ENCODE data around the gene SLC24A3.

Gene SLC24A3

GRCh38 chr20:19397226-19397625 lies 184.8 kb downstream of the SLC24A3 start:
- DNase-seq: no peak

DNA sequence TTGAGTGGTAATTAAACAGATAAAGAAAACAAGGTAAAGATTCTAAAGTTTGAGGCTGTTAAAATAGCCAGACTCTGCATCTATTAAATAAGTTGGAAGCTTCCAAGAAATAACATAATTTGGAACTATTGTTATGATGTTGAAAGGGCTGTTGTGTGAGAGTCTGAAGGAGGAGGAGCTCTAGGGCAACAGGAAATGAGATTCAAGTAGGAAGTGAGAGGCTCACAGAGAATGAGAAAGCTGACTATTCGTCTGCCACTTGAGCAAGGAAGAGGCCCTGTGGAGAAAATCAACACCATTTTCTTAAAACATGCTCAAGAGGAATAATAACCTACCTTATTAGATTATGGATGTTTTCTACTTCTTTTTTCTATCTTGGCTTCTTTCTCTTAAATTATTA lies 185.2 kb downstream of the SLC24A3 start:
- no peak for DNase-seq

DNA sequence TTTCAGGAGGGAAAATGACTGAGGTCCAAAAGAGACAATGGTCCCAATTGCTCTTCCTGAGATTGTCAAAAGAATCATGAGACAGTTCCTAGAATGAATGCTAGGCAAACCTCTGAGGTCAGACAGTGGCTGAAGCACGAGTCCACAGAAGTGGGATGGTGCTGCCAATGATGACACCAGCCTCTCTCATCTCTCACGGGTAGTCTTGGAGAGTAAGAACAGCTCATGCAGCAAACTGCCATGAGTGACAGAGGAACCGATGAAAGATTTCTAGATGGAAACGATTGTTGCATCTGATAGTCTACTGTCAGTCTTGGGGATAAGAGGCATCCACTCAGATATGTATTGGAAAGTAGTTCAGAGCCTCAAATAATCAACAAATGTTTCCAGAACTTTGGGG lies 188.7 kb downstream of the SLC24A3 start:
- DNase-seq: no peak

DNA sequence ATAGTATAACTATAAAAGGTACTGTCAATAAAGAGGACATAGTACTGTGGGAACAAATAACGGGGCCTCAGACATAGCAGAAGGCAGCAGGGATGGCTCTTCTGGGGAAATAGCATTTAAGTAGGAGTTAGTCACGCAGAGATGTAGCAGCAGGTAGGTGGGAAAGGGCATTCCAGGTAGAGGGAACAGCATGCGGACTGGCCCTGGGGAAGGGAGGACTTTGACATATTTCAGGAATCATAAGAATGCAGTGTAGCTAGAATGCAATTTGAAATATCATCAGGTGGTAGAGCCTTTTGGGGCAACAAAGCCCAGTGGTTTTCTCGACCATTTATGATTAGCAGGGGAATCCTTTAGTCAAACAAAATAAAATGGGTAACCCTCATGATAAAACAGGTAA lies 191.1 kb downstream of the SLC24A3 start:
- DNase-seq: no peak

GRCh38 chr20:19404826-19405225 lies 192.4 kb downstream of the SLC24A3 start:
- DNase-seq: no peak

- DNase-seq: no peak
Observed at GRCh38 chr20:19405958-19406357, 193.5 kb downstream of the SLC24A3 start.

DNA sequence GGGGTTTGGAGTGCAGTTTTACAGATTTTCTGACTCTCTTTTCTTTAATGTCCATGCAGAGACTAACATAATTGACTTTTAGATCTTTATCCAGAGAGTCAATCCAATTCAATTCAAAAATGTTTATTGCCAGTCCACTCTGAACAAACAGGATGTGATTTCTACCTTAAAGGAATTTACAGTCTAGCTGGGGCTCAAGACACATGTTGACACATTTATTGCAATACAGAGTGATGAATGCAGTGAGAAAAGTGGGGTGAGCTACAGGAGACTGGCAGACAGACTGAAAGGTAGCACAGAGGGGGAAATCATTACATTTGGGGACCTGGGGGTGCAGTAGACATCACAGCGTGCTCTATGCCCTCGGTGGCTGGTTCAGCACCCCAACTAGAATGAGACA lies 193.9 kb downstream of the SLC24A3 start:
- no peak for DNase-seq

- no peak for DNase-seq
Observed at GRCh38 chr20:19407196-19407595, 194.8 kb downstream of the SLC24A3 start.

GRCh38 chr20:19407736-19408135 lies 195.3 kb downstream of the SLC24A3 start:
- peak; percentile 0 for DNase-seq

GRCh38 chr20:19408971-19409370 lies 196.5 kb downstream of the SLC24A3 start:
- no peak for DNase-seq

GRCh38 chr20:19411811-19412210 lies 199.4 kb downstream of the SLC24A3 start:
- DNase-seq: no peak

DNA sequence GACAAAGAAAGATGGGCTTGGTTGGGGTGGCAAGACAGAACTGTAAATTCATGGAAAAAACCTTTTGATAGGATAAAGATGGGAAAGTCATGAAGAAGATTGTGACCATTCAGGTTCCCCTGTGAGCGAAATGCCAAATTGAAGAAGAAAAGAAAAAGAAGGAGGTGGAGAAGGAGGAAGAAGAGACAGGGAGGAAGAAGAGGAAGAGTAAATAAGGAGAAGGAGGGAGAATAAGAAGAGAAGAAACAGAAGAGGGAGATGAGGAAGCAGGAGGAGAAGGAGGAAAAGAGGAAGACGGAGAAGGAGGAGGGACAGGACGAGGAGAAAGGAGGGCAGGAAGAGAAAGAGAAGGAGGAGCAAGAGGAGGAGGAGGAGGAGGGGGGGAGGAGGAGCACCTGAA lies 199.8 kb downstream of the SLC24A3 start:
- DNase-seq: no peak

- DNase-seq: no peak
Observed at GRCh38 chr20:19414600-19414999, 202.2 kb downstream of the SLC24A3 start.

GRCh38 chr20:19415786-19416185 lies 203.3 kb downstream of the SLC24A3 start:
- DNase-seq: no peak

DNA sequence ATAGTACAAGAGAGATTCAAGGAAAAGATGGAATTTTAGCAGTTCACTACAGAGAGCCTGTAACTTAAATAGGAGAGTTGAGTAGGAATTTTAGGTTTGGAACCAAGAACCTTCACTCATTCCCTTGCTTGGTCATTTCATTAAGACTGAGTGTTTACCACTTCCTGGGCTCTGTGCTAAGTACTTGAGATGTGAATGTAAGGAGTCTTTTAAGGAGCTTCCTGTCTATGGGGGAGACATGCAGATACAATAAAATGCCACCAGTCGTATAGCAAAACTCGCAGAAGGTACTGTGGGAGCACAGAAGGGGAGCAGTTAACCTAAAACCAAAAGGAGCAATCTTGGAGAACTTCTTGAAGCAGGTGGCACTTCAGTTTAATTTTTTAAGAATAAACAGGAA lies 204.2 kb downstream of the SLC24A3 start:
- no peak for DNase-seq

GRCh38 chr20:19419396-19419795 lies 207.0 kb downstream of the SLC24A3 start:
- no peak for DNase-seq

GRCh38 chr20:19423097-19423899 lies 210.9 kb downstream of the SLC24A3 start:
- DNase-seq: no peak

DNA sequence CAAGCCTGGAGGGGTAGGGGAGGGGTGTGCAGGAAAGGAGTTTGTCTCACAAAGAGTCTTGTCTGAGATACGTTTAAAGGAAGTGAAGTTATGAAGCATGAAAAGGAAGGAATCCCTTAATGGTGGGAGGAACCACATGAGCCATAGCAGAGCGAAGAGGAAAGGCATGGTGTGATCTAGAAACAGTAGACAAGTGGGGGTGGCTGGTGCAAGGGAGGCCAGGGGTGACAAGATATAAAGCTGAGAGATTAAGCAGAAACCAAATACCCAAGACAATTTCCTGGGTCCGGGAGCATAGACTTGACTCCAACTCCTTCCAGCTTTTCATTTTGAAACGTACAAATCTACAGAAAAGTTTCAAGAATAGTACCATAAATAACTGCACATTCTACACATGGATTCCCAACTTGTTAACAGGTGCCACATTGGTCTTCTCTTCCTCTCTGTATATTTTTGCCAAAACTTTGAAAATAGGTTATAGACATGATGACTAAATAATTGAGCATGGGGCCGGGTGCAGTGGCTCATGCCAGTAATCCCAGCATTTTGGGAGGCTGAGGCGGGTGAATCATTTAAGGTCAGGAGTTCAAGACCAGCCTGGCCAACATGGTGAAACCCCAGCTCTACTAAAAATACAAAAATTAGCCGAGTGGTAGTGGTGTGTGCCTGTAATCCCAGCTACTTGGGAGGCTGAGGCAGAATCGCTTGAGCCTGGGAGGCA lies 211.6 kb downstream of the SLC24A3 start:
- DNase-seq: no peak

- DNase-seq: no peak
Observed at GRCh38 chr20:19426356-19426755, 213.9 kb downstream of the SLC24A3 start.

DNA sequence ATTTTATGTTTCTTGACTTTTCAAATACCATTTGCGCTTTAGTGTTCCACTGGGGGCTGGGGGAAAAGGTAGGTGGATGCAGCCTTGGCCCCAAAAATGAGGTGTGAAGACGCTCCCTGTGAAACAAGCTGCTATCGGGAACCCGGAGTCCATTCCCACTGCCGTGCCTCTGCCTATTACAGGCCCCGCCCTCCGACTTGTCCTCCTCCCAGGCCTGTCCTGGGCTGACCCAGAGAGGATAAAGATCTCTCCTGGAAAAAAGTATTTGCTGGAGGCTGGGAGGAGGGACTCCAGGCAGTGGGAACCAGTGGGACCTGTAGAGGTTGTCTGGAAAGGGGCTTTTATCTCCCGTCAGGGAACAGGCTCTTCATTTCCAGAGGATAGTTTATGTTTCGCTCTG lies 215.0 kb downstream of the SLC24A3 start:
- DNase-seq: no peak

GRCh38 chr20:19427913-19428312 lies 215.5 kb downstream of the SLC24A3 start:
- no peak for DNase-seq

DNA sequence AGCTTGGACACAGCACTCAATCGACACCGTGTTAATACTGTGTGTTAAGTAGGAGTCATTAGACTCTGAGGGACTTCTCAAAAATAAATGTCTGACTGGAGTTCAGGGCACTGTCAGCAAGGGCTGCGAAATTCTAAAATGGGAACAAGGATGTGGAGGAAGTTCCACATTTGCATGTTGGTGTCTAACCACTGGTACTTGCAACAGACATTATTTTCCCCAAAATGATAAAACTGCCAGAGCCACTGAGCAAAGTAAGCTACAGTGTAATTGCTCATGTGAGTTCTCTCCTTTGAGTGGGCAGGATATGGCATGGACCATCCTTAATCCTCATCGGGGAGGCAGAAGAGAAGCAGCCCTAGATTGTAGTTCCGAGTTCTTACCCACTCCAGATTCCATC lies 215.9 kb downstream of the SLC24A3 start:
- DNase-seq: no peak

DNA sequence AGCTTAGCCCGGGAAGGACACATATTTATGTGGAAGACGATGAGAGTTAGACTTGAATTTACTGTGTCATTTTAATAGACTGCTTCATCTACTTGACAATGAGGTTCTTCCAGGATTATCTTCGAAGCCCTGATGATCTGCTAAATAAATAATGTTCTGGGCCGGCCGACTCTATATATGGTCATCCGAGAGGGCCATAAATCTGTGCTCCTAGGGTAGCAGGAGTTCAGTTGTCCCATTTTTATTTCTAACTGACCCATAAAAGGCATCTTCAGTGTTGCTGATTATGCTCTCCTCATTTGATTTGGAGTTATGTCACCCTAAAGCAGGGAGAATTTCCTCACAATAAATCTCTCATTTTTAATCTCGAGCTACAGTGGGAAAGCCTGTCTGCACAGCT lies 217.1 kb downstream of the SLC24A3 start:
- no peak for DNase-seq

GRCh38 chr20:19430641-19431315 lies 218.3 kb downstream of the SLC24A3 start:
- no peak for DNase-seq

All from fibroblast of upper back skin (primary cell).